HepG2 (cell line): ENCODE results near the gene SAC3D1. TPM values are rescaled to one million over a fixed set of nuclear protein-coding genes. Genes with fewer than 3 reads are reported as not detected.

Source experiments
- AHR ChIP-seq: IDR thresholded peaks from 2 replicates; pipeline ENCODE4 v1.6.1; 2018; ENCODE audit warnings: missing genetic modification reagents, missing compliant biosample characterization
- FOSL1 ChIP-seq: sonication (generic); formaldehyde crosslinking; IDR thresholded peaks from 2 replicates; pipeline ENCODE4 v1.9.0; 2021; ENCODE audit warnings: missing genetic modification reagents, borderline replicate concordance
- GFI1 ChIP-seq: sonication (generic); formaldehyde crosslinking; IDR thresholded peaks from 2 replicates; pipeline ENCODE4 v1.5.0; 2020; ENCODE audit warnings: missing genetic modification reagents, mild to moderate bottlenecking, borderline replicate concordance
- IRF2 ChIP-seq: IDR thresholded peaks from 2 replicates; pipeline ENCODE4 v1.6.1; 2018; ENCODE audit warnings: missing genetic modification reagents, missing compliant biosample characterization
- JUN ChIP-seq: sonication (generic); formaldehyde crosslinking; IDR thresholded peaks from 2 replicates; pipeline ENCODE4 v1.4.0; 2020; ENCODE audit warnings: mild to moderate bottlenecking, missing genetic modification reagents
- MBD4 ChIP-seq: IDR thresholded peaks from 2 replicates; pipeline ENCODE4 v1.6.1; 2012; ENCODE audit warnings: low read length, inconsistent platforms, borderline replicate concordance
- PLSCR1 ChIP-seq: sonication (generic); formaldehyde crosslinking; IDR thresholded peaks from 2 replicates; pipeline ENCODE4 v1.5.0; 2020; ENCODE audit warnings: missing genetic modification reagents, mild to moderate bottlenecking, borderline replicate concordance
- SMARCE1 ChIP-seq: fragments of 450-650 bp; IDR thresholded peaks from 2 replicates; pipeline ENCODE4 v1.6.1; 2017; ENCODE audit warnings: borderline replicate concordance
- TAF1 ChIP-seq: sonication (generic); formaldehyde crosslinking; IDR thresholded peaks from 2 replicates; pipeline ENCODE4 v1.4.0; 2020; ENCODE audit warnings: missing genetic modification reagents
- YEATS4 ChIP-seq: sonication (generic); formaldehyde crosslinking; IDR thresholded peaks from 2 replicates; pipeline ENCODE4 v1.4.0; 2020; ENCODE audit warnings: missing genetic modification reagents, borderline replicate concordance
- ZNF446 ChIP-seq: sonication (generic); formaldehyde crosslinking; IDR thresholded peaks from 2 replicates; pipeline ENCODE4 v1.5.0; 2020; ENCODE audit warnings: mild to moderate bottlenecking, missing genetic modification reagents
- ZNF512B ChIP-seq: sonication (generic); formaldehyde crosslinking; IDR thresholded peaks from 2 replicates; pipeline ENCODE4 v1.5.1; 2020; ENCODE audit warnings: missing genetic modification reagents, mild to moderate bottlenecking, borderline replicate concordance
- ZNF670 ChIP-seq: sonication (generic); formaldehyde crosslinking; IDR thresholded peaks from 2 replicates; pipeline ENCODE4 v1.8.0; 2022; ENCODE audit warnings: mild to moderate bottlenecking, missing genetic modification reagents, borderline replicate concordance
- ZNF776 ChIP-seq: sonication (generic); formaldehyde crosslinking; IDR thresholded peaks from 2 replicates; pipeline ENCODE4 v1.4.0; 2020; ENCODE audit warnings: mild to moderate bottlenecking, missing genetic modification reagents
- ZNF816 ChIP-seq: sonication (generic); formaldehyde crosslinking; IDR thresholded peaks from 2 replicates; pipeline ENCODE4 v1.8.0; 2022; ENCODE audit warnings: missing genetic modification reagents, mild to moderate bottlenecking, borderline replicate concordance
- ZSCAN21 ChIP-seq: sonication (generic); formaldehyde crosslinking; IDR thresholded peaks from 2 replicates; pipeline ENCODE4 v1.8.0; 2022; ENCODE audit warnings: mild to moderate bottlenecking, missing genetic modification reagents, moderate library complexity, borderline replicate concordance
- polyA plus RNA-seq, 8 experiments: library from polyadenylated mRNA; depleted of rRNA in 3 of 8; stranded (reverse) in 7 of 8; unstranded in 1 of 8; fragments of >200 nt; fragmentation: Illumina TruSeq in 4 of 8; extraction: Trizol in 4 of 8; gene quantifications; 2 replicates each; pipeline versions ENCODE4 v1.2.1 to v1.2.3, GENCODE V29; 2011 to 2016; ENCODE audit warnings: low read depth in 4 of 8, missing spikeins in 1 of 8, mixed read lengths in 1 of 8; ENCODE audit not compliant: insufficient read depth in 1 of 8
- total RNA-seq, 5 experiments: library from RNA; depleted of rRNA; stranded (reverse); fragments of >200 nt; fragmentation: Illumina TruSeq; extraction: Trizol; gene quantifications; 2 replicates each; pipeline ENCODE4 v1.2.3, GENCODE V29; 2016; ENCODE audit warnings: low read depth in 1 of 5
- TF ChIP-seq, protein P1 (sequence below): sonication (generic); formaldehyde crosslinking; conservative IDR thresholded peaks from 2 replicates; pipeline ENCODE4 v1.4.0; 2020; ENCODE audit warnings: missing genetic modification reagents
- TF ChIP-seq, protein P2 (sequence below): sonication (generic); formaldehyde crosslinking; IDR thresholded peaks from 2 replicates; pipeline ENCODE4 v1.4.0; 2020; ENCODE audit warnings: missing genetic modification reagents, borderline replicate concordance

SAC3D1 gene
- total and polyA plus RNA-seq, 2 of the 13 experiments (the other 11 are each of a cell fraction or from before 2014, with no cell fraction given), result 7.4 to 36.3 TPM

GRCh38 chr11:65013888-65014725 lies 26.9 kb upstream of the SAC3D1 start, which contains the start of gene ARL2 (continued):
- TF ChIP-seq IRF2 (CRISPR knock-in tag) (no peak), ZSCAN21 (no peak), TAF1 (CRISPR knock-in tag) (peak; percentile 72), MBD4 (no peak), AHR (CRISPR knock-in tag) (0 out of 2 replicates have a peak, but pooled peaks have one; percentile 3), ZNF512B (CRISPR knock-in tag) (no peak), ZNF446 (no peak), ZNF670 (0 out of 2 replicates have a peak, but pooled peaks have one; percentile 90), SMARCE1 (no peak), GFI1 (CRISPR knock-in tag) (peak; percentile 12; the same call in 1 of the 2 replicates), YEATS4 (CRISPR knock-in tag) (peak; percentile 92), ZNF776 (peak; percentile 13; the same call in 1 of the 2 replicates), ZNF816 (CRISPR knock-in tag) (no peak; the same call in 1 of the 2 replicates), FOSL1 (CRISPR knock-in tag) (no peak), JUN (peak; percentile 80; the same call in 1 of the 2 replicates), PLSCR1 (CRISPR knock-in tag) (no peak)
- TF ChIP-seq, protein P1, sequence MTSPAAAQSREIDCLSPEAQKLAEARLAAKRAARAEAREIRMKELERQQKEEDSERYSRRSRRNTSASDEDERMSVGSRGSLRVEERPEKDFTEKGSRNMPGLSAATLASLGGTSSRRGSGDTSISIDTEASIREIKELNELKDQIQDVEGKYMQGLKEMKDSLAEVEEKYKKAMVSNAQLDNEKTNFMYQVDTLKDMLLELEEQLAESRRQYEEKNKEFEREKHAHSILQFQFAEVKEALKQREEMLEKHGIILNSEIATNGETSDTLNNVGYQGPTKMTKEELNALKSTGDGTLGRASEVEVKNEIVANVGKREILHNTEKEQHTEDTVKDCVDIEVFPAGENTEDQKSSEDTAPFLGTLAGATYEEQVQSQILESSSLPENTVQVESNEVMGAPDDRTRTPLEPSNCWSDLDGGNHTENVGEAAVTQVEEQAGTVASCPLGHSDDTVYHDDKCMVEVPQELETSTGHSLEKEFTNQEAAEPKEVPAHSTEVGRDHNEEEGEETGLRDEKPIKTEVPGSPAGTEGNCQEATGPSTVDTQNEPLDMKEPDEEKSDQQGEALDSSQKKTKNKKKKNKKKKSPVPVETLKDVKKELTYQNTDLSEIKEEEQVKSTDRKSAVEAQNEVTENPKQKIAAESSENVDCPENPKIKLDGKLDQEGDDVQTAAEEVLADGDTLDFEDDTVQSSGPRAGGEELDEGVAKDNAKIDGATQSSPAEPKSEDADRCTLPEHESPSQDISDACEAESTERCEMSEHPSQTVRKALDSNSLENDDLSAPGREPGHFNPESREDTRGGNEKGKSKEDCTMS (CRISPR knock-in tag), result no peak
- TF ChIP-seq, protein P2, sequence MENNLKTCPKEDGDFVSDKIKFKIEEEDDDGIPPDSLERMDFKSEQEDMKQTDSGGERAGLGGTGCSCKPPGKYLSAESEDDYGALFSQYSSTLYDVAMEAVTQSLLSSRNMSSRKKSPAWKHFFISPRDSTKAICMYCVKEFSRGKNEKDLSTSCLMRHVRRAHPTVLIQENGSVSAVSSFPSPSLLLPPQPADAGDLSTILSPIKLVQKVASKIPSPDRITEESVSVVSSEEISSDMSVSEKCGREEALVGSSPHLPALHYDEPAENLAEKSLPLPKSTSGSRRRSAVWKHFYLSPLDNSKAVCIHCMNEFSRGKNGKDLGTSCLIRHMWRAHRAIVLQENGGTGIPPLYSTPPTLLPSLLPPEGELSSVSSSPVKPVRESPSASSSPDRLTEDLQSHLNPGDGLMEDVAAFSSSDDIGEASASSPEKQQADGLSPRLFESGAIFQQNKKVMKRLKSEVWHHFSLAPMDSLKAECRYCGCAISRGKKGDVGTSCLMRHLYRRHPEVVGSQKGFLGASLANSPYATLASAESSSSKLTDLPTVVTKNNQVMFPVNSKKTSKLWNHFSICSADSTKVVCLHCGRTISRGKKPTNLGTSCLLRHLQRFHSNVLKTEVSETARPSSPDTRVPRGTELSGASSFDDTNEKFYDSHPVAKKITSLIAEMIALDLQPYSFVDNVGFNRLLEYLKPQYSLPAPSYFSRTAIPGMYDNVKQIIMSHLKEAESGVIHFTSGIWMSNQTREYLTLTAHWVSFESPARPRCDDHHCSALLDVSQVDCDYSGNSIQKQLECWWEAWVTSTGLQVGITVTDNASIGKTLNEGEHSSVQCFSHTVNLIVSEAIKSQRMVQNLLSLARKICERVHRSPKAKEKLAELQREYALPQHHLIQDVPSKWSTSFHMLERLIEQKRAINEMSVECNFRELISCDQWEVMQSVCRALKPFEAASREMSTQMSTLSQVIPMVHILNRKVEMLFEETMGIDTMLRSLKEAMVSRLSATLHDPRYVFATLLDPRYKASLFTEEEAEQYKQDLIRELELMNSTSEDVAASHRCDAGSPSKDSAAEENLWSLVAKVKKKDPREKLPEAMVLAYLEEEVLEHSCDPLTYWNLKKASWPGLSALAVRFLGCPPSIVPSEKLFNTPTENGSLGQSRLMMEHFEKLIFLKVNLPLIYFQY (CRISPR knock-in tag), result peak; percentile 55; the same call in 1 of the 2 replicates
